GM19193 (cell line): Measurements from ENCODE around the gene MAP3K6.

Experiments used
- POLR2A ChIP-seq: IDR thresholded peaks from 4 replicates; pipeline ENCODE4 v1.6.1; 2011; ENCODE audit not compliant: insufficient read depth, insufficient read length; ENCODE audit errors: extremely low read depth

The MAP3K6 gene

GRCh38 chr1:27325286-27325685 lies 41.5 kb downstream of the MAP3K6 start:
- TF ChIP-seq POLR2A = no peak

GRCh38 chr1:27322569-27323240 lies 44.1 kb downstream of the MAP3K6 start:
- TF ChIP-seq POLR2A = no peak

GRCh38 chr1:27321813-27322568 lies 44.8 kb downstream of the MAP3K6 start, which contains the start of gene TMEM222:
TMEM222 (plus strand) TSS chr1:27322163; CDS start chr1:27322198, 35 bp downstream.
- peak; percentile 85 for TF ChIP-seq POLR2A

GRCh38 chr1:27318596-27318995 lies 48.2 kb downstream of the MAP3K6 start:
- TF ChIP-seq POLR2A = no peak

- no peak for TF ChIP-seq POLR2A
Observed at GRCh38 chr1:27318136-27318535, 48.6 kb downstream of the MAP3K6 start.

GRCh38 chr1:27316860-27317259 lies 49.9 kb downstream of the MAP3K6 start:
- TF ChIP-seq POLR2A = no peak

- no peak for TF ChIP-seq POLR2A
Observed at GRCh38 chr1:27314737-27315136, 52.0 kb downstream of the MAP3K6 start.

GRCh38 chr1:27314169-27314568 lies 52.6 kb downstream of the MAP3K6 start:
- no peak for TF ChIP-seq POLR2A

GRCh38 chr1:27307874-27308598 lies 58.7 kb downstream of the MAP3K6 start:
- TF ChIP-seq POLR2A = no peak

GRCh38 chr1:27306892-27307761 lies 59.6 kb downstream of the MAP3K6 start:
- no peak for TF ChIP-seq POLR2A

- no peak for TF ChIP-seq POLR2A
Observed at GRCh38 chr1:27306071-27306470, 60.7 kb downstream of the MAP3K6 start.
